Measurements from ENCODE around the gene ZNF827. TPM values are rescaled to one million over a fixed set of nuclear protein-coding genes. Genes with fewer than 3 reads are reported as not detected.

Gene ZNF827
- total RNA-seq, 1 experiment from 2014 or later: 19.1 TPM

GRCh38 chr4:145929415-145930178 is 9.0 kb downstream of the ZNF827 start:
- H3K36me3 ChIP-seq (ENCODE audit: control insufficient read depth in 1 of 2, insufficient read depth in 2 of 2, low read length in 2 of 2): no peaks in the 10 kb centered on the region
- no peak overlapping the region for H3K27ac ChIP-seq (ENCODE audit: low read depth, low read length)
- H4K20me1 ChIP-seq (ENCODE audit: insufficient read depth): no peaks in the 10 kb centered on the region
- H3K4me1 ChIP-seq (ENCODE audit: control insufficient read depth in 1 of 2, insufficient read depth in 2 of 2, low read length in 2 of 2): peaks cover 2 to 5% of the 10 kb centered on the region in 2 experiments; a peak in 2 of 4 replicates
- no peak overlapping the region for H3K9ac ChIP-seq (ENCODE audit: low read length)
- H3K9me3 ChIP-seq (ENCODE audit: control insufficient read depth in 1 of 2, insufficient read depth in 1 of 2, low read depth in 1 of 2, low read length in 2 of 2): no peaks in the 10 kb centered on the region; a peak in 1 of 4 replicates
- no peak overlapping the region for H2AFZ ChIP-seq (ENCODE audit: low read depth, low read length, poor library complexity, severe bottlenecking)
- H3K27me3 ChIP-seq (ENCODE audit: insufficient read depth, low read length): no peaks in the 10 kb centered on the region
- ATAC-seq (no peak), DNase-seq (ENCODE audit: low read depth, low spot score) (no peak)
- TF ChIP-seq EZH2phosphoT487 (IDR thresholded peaks at IDR 0.05; ENCODE audit: borderline replicate concordance) (no peak), ZBTB33 (IDR thresholded peaks at IDR 0.05; ENCODE audit: extremely low read depth, insufficient replicate concordance, low read length) (no peak), ATF3 (IDR thresholded peaks at IDR 0.05) (no peak), CEBPB (IDR thresholded peaks at IDR 0.05; ENCODE audit: low read depth) (no peak), ZNF274 (IDR thresholded peaks at IDR 0.05; ENCODE audit: low read depth, low read length) (no peak), EGR1 (IDR thresholded peaks at IDR 0.05; ENCODE audit: low read depth) (no peak), CTCF (IDR thresholded peaks at IDR 0.05 in 2 of 3, conservative IDR thresholded peaks at IDR 0.05 in 1 of 3; ENCODE audit: borderline replicate concordance in 1 of 3, insufficient read depth in 1 of 3, low read depth in 2 of 3, low read length in 2 of 3) (no peak), EZH2 (IDR thresholded peaks at IDR 0.05) (no peak), MAX (IDR thresholded peaks at IDR 0.05) (no peak), ZFX (IDR thresholded peaks at IDR 0.05) (no peak), SIN3A (IDR thresholded peaks at IDR 0.05; ENCODE audit: low read depth) (no peak), TCF7L2 (IDR thresholded peaks at IDR 0.05; ENCODE audit: borderline replicate concordance, extremely low read depth, insufficient read depth, insufficient read length) (no peak), JUND (IDR thresholded peaks at IDR 0.05) (no peak), POLR2AphosphoS5 (IDR thresholded peaks at IDR 0.05; ENCODE audit: low read depth, low read length) (no peak)
- H3K9me2 ChIP-seq (ENCODE audit: insufficient read depth): no peaks in the 10 kb centered on the region
- BruUV-seq (replicated peaks): no TSS peak
- ChIA-PET RAD21 (ENCODE audit: low non-redundant PET in 1 of 2, low total read pairs in 2 of 2, uncharacterized antibody in 2 of 2, unreplicated experiment in 2 of 2) (no interaction called here), POLR2A (no interaction called here), CTCF (no interaction called here)
- H3K4me2 ChIP-seq (ENCODE audit: low read length): no peak overlapping the region
- H3K79me2 ChIP-seq (ENCODE audit: insufficient read depth, low read length): peaks cover 92% of the 10 kb centered on the region
- intact Hi-C loops (cut with micrococcal nuclease): no loop called here
- H3K4me3 ChIP-seq (replicated peaks in 1 of 2; ENCODE audit: low read depth in 1 of 2, low read length in 2 of 2): no peak overlapping the region

Measured in HCT116 (cell line).